ENCODE results near the gene MAP1LC3C.

Gene MAP1LC3C

DNA sequence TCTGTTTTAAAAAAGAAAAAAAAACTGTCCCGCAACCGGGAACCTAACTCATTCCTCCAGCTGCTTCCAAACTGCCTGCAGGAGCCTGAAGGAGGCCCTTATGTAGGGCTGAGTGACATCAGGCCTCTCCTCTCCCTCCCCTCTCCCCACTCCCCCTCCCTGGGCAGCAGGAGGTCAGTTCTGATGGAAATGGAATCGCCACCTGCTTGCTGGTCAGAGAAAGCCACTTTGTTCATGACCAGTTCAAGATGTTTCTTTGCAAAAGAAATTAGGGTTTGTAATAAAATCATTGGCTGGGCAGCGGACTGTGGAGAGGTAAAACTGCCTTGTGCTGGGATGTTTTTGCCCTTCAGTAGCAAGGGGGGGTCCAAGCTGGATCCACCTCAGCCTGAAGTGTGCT is at the start of gene MAP1LC3C:
TSS of gene MAP1LC3C (minus strand) at position 73 of the 400 bp plus-strand sequence. CDS start 90 bp downstream, outside the sequence.
- DNase-seq (ENCODE audit: low read depth): no peak

DNA sequence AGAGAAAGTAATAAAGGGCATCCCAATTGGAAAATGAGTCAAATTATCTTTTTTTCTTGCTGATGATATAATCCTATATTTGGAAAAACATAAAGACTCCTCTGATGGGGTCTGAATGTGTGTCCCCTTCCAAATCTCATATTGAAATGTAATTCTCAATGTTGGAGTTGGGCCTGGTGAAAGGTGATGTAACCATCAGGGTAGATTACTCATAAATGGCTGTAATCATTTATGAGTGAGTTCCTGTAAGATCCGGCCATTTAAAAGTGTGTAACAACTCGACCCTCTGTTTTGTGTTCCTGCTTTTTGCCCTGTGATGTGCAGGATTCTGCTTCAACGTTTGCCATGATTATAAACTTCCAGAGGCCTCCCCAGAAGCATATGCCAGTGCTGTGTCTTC is 44.3 kb upstream of the MAP1LC3C start:
- no peak for DNase-seq (ENCODE audit: low read depth)

DNA sequence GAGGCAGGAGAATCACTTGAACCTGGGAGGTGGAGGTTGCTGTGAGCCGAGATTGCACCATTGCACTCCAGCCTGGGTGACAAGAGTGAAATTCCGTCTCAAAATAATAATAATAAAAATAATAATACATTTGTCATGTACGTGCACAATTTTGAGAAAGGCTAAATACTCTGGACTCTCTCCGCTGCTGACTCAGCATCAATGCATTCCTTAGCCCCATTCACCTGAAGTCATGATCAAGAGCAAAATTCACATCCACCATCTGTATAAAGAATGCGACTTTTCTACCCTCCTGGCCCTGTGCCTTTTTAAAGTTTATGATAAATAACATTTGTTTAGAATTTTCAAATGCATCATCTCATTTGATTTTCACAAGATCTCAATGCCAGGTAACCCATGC is 35.5 kb upstream of the MAP1LC3C start:
- no peak for DNase-seq (ENCODE audit: low read depth)

DNA sequence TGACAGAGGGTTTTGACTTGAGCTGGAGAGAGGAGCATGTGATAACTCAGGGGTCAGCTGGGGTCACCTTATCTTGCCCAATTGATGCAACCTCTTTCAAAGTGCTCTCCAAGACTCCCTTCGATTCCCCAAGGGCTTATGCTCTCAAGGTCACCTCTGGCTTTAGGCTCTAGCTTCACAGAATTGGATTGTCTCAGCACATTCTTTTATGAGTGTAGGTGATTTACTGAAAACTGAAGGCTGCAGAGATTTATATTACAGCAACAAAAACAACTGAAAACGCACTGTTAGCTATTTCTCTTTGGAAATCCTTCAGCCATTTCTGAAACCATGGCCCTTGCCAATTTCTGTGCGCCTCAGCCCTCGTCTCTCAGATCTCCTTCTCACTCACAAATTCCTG is 34.5 kb upstream of the MAP1LC3C start:
- DNase-seq (ENCODE audit: low read depth): no peak

DNA sequence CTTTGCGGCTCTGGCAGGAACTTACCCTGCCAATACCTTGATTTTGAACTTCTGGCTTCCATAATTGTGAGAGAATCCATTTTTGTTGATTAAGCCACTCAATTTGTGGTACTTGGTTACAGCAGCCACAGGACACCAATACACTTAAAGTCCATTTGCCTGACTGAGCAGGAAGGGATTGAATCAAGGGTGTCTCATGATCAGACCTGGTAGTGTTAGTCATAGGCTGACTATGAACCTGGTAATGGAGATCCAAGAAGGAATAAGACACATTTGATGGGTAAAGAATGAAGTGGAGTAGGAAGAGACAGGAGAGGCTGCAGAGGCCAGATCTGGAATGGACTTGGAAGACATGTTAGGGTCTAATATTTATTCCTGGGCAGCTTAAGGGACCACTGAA is 31.2 kb upstream of the MAP1LC3C start:
- no peak for DNase-seq (ENCODE audit: low read depth)

DNA sequence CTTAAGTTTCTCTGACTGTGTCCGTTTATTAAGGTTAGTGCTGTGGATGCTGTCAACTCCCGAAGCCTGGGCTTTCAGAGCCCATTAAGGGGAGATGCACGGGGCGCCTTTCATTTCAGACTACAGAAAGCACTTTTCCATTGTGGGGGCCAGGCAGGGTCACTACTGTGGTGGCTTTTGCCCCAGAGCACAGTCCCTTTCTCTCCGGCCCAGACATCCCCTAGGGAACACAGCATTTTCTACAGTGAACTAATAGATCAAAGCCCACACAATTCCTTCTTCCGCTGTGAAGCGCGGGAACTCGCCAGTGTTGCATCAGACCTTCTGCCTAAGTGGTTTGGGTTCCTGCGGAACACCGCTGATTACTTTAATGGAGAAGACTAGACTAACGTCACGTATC is 26.8 kb upstream of the MAP1LC3C start:
- no peak for DNase-seq (ENCODE audit: low read depth)

DNA sequence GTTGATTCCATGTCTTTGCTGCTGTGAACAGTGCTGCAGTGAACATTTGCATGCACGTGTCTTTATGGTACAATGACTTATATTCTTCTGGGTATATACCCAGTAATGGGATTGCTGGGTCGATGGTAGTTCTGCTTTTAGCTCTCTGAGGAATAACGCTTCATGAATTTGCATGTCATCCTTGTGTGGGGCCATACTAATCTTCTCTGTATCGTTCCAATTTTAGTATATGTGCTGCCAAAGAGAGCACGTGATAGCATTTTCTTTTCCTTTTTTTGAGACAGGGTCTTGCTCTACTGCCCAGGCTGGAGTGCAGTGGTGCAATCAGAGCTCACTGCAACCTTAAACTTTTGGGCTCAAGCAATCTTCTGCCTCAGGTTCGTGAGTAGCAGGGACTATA is 24.9 kb upstream of the MAP1LC3C start:
- DNase-seq (ENCODE audit: low read depth): no peak

DNA sequence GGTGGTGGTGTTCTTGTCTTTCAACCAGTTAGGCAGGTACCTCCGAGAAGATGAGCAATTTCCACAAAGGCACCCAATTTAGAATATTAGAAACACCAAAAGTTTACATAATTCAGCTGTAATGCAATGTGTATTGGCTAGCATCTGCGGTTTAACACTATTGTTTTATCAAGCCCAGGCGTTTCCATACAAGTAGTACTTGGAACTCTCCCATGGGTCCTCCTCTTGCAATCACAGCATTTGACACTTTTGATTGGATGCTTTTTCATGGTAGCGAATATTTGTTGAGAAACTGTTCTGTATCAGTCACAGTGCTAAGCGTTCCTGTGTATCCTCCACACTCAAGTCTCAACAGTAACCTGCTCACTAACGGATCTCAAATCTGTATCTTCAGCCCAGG is 20.1 kb upstream of the MAP1LC3C start:
- no peak for DNase-seq (ENCODE audit: low read depth)

DNA sequence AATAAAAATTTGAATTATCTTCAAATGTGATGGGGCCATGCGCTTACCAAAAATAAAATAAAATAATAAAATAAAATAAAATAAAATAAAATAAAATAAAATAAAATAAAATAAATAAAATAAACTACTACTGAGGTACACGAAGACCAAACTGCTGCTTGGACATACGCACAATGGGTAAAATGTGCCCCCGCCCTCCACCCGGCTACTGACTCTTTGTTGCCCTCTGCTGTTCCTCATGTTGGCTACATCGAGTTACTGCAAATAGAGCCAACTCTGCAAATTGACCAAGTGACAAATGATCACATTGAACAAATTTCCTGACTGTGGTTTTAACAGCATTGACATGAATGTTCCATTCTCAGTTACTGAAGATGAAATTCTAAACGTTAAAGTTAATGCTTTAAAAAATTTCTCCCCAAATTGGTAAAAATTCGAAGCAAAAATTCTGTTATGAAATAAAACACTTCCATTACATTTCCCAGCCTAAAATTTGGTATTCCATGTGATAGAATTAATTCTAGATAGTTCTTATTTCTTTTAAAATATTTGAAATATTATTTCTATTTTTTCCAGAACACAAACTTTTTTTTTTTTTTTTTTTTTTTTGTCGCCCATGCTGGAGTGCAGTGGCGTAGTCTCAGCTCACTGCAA is 18.8 kb upstream of the MAP1LC3C start:
- DNase-seq (ENCODE audit: low read depth): no peak

DNA sequence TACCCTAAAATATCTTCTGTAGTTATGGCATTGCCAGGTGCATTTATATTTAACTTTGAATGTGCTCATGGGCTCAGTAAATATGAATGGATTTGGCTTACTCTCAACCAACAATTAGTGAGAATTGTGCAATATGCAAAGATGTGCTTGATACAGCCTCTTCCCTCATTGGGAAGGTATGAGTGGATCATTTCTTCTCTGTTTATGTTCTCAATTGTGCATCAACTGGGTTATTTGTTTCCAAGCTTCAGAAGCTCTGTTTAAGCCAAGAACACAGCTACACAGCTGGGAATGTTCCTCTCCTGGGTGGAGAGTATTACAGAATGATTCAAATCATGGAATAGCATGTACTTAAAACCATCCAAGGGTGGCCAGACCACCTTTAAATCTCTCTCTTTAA is 17.6 kb upstream of the MAP1LC3C start:
- DNase-seq (ENCODE audit: low read depth): no peak

DNA sequence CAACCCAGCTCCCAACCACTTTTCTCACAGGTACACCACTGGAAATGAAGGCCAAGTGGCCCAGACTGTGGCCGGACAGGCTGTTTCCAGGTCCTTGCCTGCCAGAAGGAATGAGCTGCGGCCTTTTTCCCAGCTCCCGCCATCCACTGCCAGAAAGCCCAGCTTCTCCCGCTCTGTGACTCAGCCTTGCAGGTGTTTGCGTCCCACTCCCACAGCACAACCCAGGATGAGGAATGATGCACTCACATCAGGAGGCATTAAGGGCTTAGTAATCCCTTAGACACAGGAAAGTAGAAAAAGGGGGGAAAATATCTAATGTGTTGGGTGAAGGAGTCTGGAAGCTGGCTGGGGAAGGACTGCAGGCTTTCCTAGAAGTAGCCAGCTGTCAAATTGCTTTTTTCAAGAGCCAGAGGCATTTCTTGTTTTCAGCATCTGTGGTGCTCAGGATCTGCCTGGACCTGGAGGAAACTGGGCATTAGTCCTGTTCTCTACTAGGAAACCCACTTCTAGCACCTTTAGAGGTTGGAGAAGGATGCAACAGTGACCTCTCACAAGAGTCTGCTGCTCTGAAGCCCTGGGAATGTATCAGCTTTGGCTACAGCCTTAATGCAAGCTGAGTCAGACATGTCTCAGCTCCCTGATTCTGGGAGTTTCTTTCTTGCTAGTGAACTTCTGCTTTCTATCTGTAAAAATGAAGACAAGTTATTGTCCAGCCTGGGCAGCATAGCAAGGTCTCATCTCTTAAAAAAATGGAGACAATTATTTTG is 13.2 kb upstream of the MAP1LC3C start:
- DNase-seq (ENCODE audit: low read depth): no peak

DNA sequence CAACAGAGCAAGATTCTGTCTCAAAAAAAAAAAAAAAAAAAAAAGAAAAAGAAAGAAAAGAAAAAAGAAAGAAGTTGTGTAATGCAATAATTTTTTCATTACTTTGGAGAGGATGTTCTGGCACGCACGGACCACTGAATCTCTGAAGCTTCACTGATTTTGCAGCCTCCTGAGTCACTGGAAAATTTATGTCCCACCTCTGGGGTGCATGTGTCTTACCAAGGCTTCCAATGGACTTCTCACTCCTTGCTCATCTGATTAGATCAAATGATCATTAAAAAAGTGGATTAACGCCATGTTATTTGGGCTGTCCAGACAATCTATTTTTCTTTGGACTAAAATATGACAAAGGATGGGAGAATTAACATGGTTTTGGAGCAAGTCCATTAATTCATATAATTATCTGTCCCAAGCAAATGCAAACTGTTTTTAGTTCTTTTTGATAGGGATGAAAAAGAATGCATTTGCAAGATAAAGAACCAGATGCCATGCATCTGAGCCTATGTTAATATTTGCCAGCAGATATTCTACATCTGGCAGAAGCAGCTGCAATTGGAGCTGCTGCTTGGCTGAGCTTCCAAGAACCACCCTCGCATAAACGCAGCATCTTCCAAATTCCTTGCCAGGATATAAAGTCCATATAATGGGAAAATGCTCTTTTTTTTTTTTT is 10.1 kb upstream of the MAP1LC3C start:
- DNase-seq (ENCODE audit: low read depth): no peak

DNA sequence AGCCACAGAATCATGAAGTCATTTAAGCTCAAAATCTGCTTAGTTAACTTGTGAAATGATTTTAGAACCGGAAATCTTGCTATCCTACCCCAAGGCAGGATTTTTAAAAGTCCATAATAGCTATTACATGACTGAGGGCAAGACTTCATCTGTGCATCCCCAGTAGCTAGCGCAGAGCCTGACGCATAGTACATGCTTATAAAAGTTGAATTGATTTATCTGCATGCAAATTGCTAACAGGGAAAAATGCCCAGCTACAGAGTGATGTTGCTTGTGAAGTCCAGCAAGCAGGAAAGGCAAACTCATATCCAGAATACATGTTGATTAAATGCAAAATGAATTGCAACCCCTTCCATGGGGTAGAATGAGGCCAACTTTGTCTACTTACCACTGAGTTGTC is 8.1 kb upstream of the MAP1LC3C start:
- no peak for DNase-seq (ENCODE audit: low read depth)

DNA sequence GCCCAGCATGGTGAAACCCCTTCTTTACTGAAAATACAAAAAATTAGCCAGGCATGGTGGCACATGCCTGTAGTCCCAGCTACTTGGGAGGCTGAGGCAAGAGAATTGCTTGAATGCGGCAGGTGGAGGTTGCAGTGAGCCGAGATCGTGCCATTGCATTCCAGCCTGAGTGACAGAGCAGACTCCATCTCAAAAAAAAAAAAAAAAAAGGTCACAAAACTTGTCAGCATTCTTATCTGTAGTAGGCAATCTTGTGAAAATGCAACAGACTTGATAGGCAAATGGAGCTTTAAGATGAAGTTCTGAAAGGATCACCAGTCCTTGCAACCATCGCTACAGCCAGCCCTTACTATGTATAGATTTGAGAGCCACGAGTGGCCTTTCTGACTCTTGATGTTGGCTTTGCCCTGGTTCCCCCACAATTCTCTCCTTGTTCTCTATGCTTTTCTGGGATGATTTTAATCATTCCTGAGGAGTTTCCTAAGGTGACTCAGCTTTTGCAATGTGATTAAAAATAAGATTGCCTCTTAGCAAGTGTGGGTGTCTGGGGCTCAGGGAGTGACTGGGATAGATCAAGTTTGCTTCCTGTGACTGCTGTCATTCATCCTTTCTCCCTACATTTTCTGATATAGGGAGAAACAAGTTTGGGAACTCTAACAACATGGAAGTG is 7.1 kb upstream of the MAP1LC3C start:
- DNase-seq (ENCODE audit: low read depth): no peak

DNA sequence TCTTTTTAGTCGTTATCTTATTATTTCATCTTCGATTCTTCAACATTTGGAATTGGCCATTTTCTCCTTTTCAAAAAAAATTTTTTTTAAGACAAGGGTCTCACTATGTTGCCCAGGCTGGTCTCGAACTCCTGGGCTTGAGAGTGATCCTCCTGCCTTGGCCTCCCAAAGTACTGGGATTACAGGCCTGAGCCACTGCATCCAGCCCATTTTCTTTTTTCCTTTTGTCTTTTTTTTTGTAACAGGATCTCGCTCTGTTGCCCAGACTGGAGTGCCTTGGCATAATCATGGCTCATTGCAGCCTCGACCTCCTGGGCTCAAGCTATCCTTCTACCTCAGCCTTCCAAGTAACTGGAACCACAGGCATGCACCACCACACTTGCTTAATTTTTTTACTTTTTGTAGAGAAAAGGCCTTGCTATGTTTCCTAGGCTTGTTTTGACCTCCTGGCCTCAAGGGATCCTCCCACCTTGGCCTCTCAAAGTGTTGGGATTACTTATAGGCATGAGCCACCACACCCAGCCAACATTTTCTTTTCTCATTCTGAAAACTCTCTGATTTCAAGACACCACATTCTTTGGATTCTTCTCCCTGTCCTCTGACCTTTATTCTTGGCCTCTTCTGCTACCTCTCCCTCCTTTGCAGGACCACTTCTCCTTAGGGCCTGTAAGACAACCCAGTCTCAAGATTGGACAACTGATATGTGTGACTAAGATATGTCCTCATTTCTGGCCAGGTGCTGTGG is 6.0 kb upstream of the MAP1LC3C start:
- no peak for DNase-seq (ENCODE audit: low read depth)

DNA sequence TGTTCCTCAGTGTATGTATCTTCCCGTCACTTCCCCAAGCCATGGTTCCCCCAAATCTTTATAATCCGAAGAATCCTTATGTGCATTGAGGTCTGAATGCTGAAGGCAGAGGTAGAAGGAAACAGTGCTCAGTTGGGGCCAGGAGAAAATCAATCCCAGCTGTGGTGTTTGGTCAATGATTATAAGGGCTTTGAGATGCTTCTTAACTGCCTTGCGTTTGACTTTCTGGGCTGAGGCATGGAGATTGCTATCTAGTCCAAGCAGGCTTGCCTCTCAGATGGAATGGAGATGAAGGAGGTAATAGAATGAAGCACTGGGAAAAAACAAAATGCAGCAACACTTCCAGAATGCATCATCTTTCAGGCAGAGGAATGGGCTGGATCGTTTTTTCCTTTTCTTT is 3.6 kb upstream of the MAP1LC3C start:
- DNase-seq (ENCODE audit: low read depth): no peak

DNA sequence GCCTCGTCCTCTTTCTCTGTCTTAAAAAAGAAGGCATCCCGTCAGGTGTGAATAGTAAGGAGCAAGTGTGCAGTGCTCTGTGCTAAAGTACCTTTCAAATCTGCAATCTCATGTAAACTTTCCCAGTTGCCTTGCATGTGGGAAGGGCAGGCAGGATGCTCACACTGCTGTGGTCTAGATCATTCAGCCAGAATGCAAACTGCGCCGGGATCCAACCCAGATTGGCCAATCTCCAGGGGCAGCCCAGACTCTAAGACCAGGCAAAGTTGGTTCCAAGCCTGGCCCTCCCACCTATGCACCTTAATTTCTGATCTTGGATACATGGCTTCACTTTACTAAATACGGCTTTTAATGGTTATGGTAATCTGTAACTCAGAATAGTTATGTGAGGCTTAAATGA is 3.2 kb upstream of the MAP1LC3C start:
- DNase-seq (ENCODE audit: low read depth): no peak

DNA sequence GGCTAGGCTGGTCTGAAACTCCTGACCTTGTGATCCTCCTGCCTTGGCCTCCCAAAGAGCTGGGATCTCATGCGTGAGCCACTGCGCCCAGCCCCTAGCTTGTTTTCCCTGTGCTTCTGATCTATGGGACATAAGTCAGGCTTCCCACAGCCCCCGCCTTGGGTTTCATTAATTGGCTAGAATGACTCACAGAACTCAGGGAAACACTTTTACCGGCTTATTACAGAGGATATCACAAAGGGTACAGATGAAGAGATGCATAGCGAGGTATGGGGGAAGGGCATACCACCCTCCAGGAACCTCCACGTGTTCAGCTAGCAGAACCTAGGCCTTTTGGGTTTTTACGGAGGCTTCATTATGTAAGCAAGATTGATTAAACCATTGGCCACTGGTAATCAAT is 1.5 kb upstream of the MAP1LC3C start:
- no peak for DNase-seq (ENCODE audit: low read depth)

DNA sequence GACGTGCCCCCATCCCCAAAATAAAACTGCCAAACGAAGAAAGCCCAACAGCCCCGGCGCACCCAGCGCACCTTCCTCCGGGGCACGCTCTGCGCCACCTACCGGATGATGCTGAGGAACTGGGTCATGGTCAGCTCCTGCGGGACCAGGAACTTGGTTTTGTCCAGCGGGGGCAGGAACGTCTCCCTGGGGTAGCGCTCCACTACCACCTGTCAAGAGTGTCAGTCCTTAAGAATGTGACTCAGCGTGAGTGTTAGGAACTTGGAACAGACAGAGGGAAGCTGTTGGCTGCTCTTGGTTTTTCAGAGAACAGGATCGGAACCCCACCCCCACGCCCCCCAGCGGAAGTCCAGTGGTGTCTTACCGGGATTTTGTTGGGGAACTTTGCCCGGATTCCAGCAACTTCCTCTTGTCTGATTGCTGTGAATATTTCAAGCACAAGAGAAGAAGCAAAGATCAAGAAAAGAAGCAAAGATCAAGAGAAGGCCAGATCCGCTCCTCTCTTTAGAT is 431 bp downstream of the MAP1LC3C start:
- peak; percentile 87 for DNase-seq (ENCODE audit: low read depth)

DNA sequence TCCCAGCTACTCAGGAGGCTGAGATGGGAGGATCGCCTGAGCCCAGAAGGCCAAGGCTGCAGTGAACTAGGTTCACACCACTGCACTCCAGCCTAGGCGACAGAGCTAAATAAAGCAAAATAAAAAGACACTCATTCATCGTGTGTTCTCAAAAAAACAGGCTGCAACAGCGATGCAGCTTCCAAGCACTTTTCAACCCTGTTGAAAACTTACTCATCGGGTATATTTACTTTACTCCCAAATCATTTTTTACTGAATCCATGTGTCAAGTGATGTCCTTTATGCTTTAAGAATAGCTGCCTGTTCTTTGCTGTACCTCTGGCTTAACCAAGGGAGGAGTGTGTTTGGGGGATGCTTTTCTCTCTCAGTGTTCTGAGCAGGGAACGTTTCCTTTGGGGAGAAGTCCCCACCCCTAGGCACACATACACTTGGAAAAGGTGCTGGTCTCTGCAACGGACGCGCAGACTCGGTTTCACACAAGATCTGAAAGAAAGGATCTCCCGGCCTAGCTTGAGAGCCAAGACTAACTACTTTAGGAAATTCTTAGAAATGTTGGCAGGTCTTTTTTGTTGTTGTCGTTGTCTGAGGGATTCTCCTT is 1.4 kb downstream of the MAP1LC3C start:
- DNase-seq (ENCODE audit: low read depth): no peak

DNA sequence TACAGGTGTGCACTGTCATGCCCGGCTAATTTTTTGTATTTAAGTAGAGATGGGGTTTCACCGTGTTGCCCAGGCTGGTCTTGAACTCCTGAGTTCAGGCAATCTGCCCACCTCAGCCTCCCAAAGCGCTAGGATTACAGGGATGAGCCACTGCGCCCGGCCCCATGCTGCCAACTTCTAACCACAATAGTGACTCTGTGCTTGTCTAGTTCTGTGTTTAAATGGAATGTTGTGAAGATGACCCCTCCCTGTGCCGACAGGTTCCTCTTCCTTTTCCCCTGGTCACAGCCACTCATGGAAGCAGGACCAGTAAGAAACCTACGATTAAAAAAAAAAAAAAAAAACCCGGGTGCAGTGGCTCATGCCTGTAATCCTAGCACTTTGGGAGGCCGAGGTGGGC is 4.7 kb downstream of the MAP1LC3C start:
- DNase-seq (ENCODE audit: low read depth): no peak

Data from fibroblast of the conjunctiva (primary cell).